HUES64 (cell line): ENCODE measurements around the gene EPB41L3.

Source experiments
- H3K27ac ChIP-seq: 2 replicates; pipeline ENCODE4 v1.7.0; 2013; ENCODE audit warnings: low read depth, low read length, inconsistent platforms
- H3K27me3 ChIP-seq: 2 replicates; pipeline ENCODE4 v1.6.1; 2013; ENCODE audit warnings: mild to moderate bottlenecking, low read length; ENCODE audit not compliant: insufficient read depth
- H3K36me3 ChIP-seq: 2 replicates; pipeline ENCODE4 v1.6.1; 2013; ENCODE audit warnings: mild to moderate bottlenecking, low read length; ENCODE audit not compliant: insufficient read depth
- H3K4me1 ChIP-seq: 2 replicates; pipeline ENCODE4 v1.6.1; 2013; ENCODE audit warnings: mild to moderate bottlenecking, low read length, moderate library complexity; ENCODE audit not compliant: insufficient read depth
- H3K4me3 ChIP-seq: 2 replicates; pipeline ENCODE4 v1.5.1; 2013; ENCODE audit warnings: mild to moderate bottlenecking, low read length, moderate library complexity
- H3K9ac ChIP-seq: 2 replicates; pipeline ENCODE4 v1.6.1; 2013; ENCODE audit warnings: mild to moderate bottlenecking, low read depth, low read length
- H3K9me3 ChIP-seq: 2 replicates; pipeline ENCODE4 v1.6.1; 2013; ENCODE audit warnings: low read depth, low read length; ENCODE audit not compliant: insufficient read depth
- whole genome bisulfite sequencing: fragments of 150-250, 120-280 bp; methylation state at CpG from one replicate; pipeline ENCODE4 v1.1.7; 2013; ENCODE audit warnings: missing lambda C conversion rate; 5-methylcytosine and 5-hydroxymethylcytosine counted together

Gene EPB41L3

GRCh38 chr18:5365443-5365842 lies 178.4 kb downstream of the EPB41L3 start:
- Histone ChIP-seq H3K27me3 (no peaks in the 10 kb centered on the region), H3K4me3 (no peak overlapping the region), H3K36me3 (no peaks in the 10 kb centered on the region), H3K9ac (no peak overlapping the region), H3K27ac (no peak overlapping the region), H3K4me1 (no peaks in the 10 kb centered on the region), H3K9me3 (no peaks in the 10 kb centered on the region)
- WGBS, result 84% methylated on average over 3 of the region's 3 CpGs

GRCh38 chr18:5350636-5351035 lies 193.2 kb downstream of the EPB41L3 start:
- H3K27ac ChIP-seq, result no peak overlapping the region
- H3K27me3 ChIP-seq, result no peaks in the 10 kb centered on the region
- H3K9me3 ChIP-seq, result no peaks in the 10 kb centered on the region
- no peaks in the 10 kb centered on the region; the same call in 1 of the 2 replicates for H3K4me1 ChIP-seq
- WGBS, result 100% methylated on average over 1 of the region's 2 CpGs
- no peaks in the 10 kb centered on the region for H3K36me3 ChIP-seq
- no peak overlapping the region for H3K9ac ChIP-seq
- no peak overlapping the region for H3K4me3 ChIP-seq
